H1 (cell line): ENCODE data around the gene TRABD2B. TPM values are rescaled to one million over a fixed set of nuclear protein-coding genes. Genes with fewer than 3 reads are reported as not detected.

ENCODE experiments used
- CTCF ChIA-PET: fragments of 300-600 bp; sonication (Branson Sonifier 250); formaldehyde crosslinking; loops from one replicate; lab custom pipeline; 2021; ENCODE audit not compliant: partially characterized antibody; lab: Charles Lee
- POLR2A ChIA-PET: fragments of 300-600 bp; sonication (Branson Sonifier 250); formaldehyde crosslinking; loops from one replicate; lab custom pipeline; 2021; ENCODE audit warnings: inconsistent platforms; ENCODE audit not compliant: partially characterized antibody; lab: Charles Lee
- DNase-seq, 2 experiments: peaks; one replicate each; pipeline versions ENCODE4 v3.0.0 to v3.0.0-alpha.2; 2010 to 2022; ENCODE audit warnings: low spot score in 2 of 2, low read depth in 1 of 2, mixed read lengths in 1 of 2
- FAIRE-seq: peaks from 2 replicates; lab custom pipeline; 2011; peaks lifted over from hg19 to GRCh38; lab: Jason Lieb, UNC
- H2AFZ ChIP-seq: 2 replicates; pipeline ENCODE4 v1.8.1; 2012; ENCODE audit warnings: low read length, inconsistent platforms
- H2AK5ac ChIP-seq: 2 replicates; pipeline ENCODE4 v1.6.1; 2013; ENCODE audit warnings: low read depth, low read length
- H2BK120ac ChIP-seq: replicated peaks from 2 replicates; pipeline ENCODE3; 2013; ENCODE audit warnings: low read depth, low read length, inconsistent platforms
- H2BK12ac ChIP-seq: 2 replicates; pipeline ENCODE4 v1.6.1; 2013; ENCODE audit warnings: low read depth, low read length
- H2BK15ac ChIP-seq: 2 replicates; pipeline ENCODE4 v1.6.1; 2013; ENCODE audit warnings: low read length
- H2BK20ac ChIP-seq: 2 replicates; pipeline ENCODE4 v1.6.1; 2013; ENCODE audit warnings: low read length
- H2BK5ac ChIP-seq: 2 replicates; pipeline ENCODE4 v1.6.1; 2013; ENCODE audit warnings: low read depth, low read length
- H3K14ac ChIP-seq: 2 replicates; pipeline ENCODE4 v1.6.1; 2013; ENCODE audit warnings: inconsistent platforms; ENCODE audit not compliant: insufficient read length
- H3K18ac ChIP-seq: 2 replicates; pipeline ENCODE4 v1.6.1; 2013; ENCODE audit warnings: low read length; ENCODE audit errors: extremely low read depth
- H3K23ac ChIP-seq: 2 replicates; pipeline ENCODE4 v1.6.1; 2013; ENCODE audit warnings: inconsistent platforms; ENCODE audit not compliant: insufficient read length
- H3K23me2 ChIP-seq: 2 replicates; pipeline ENCODE4 v1.6.1; 2013; ENCODE audit warnings: low read depth, low read length
- H3K27ac ChIP-seq: 2 replicates; pipeline ENCODE4 v1.6.1; 2011; ENCODE audit warnings: low read depth, low read length, inconsistent platforms
- H3K27me3 ChIP-seq, 4 experiments: replicated peaks in 1 of 4; 1 replicate in 1 of 4; 2 replicates in 3 of 4; pipeline versions ENCODE4 v1.6.1 to v1.8.1; 2011 to 2013; ENCODE audit warnings: low read length in 3 of 4, mild to moderate bottlenecking in 3 of 4, inconsistent platforms in 2 of 4, mixed read lengths in 2 of 4, moderate library complexity in 1 of 4; ENCODE audit not compliant: control insufficient read depth in 3 of 4, insufficient read depth in 3 of 4; ENCODE audit errors: extremely low read depth in 1 of 4
- H3K36me3 ChIP-seq, 4 experiments: 2 replicates each; pipeline versions ENCODE4 v1.6.1 to v1.8.1; 2011 to 2013; ENCODE audit warnings: mild to moderate bottlenecking in 4 of 4, low read length in 3 of 4, moderate library complexity in 2 of 4, control low read depth in 1 of 4, inconsistent platforms in 1 of 4; ENCODE audit not compliant: insufficient read depth in 4 of 4, control insufficient read depth in 2 of 4
- H3K4ac ChIP-seq: replicated peaks from 2 replicates; pipeline ENCODE3; 2013; ENCODE audit warnings: low read length, low read depth, mixed read lengths, inconsistent platforms; ENCODE audit not compliant: insufficient read length
- H3K4me1 ChIP-seq, 4 experiments: replicated peaks in 1 of 4; 1 replicate in 1 of 4; 2 replicates in 3 of 4; pipeline versions ENCODE4 v1.6.1 to v1.8.1; 2011 to 2013; ENCODE audit warnings: low read length in 3 of 4, inconsistent platforms in 2 of 4, mixed read lengths in 1 of 4; ENCODE audit not compliant: insufficient read depth in 4 of 4, control insufficient read depth in 3 of 4
- H3K4me2 ChIP-seq, 2 experiments: 2 replicates each; pipeline versions ENCODE4 v1.6.1 to v1.8.1; 2011 to 2013; ENCODE audit warnings: low read depth in 2 of 2, low read length in 2 of 2, control low read depth in 1 of 2, inconsistent platforms in 1 of 2, mild to moderate bottlenecking in 1 of 2; ENCODE audit not compliant: insufficient read depth in 1 of 2
- H3K4me3 ChIP-seq, 4 experiments: fragments of 200-600, 300-600 bp in 1 of 4; sonication (generic), shearing (Covaris generic), sonication (Bioruptor Twin) in 1 of 4; 2 replicates each; pipeline versions ENCODE4 v1.5.1 to v1.8.1; 2011 to 2016; ENCODE audit warnings: low read length in 4 of 4, low read depth in 3 of 4, control low read depth in 2 of 4, inconsistent platforms in 2 of 4, mild to moderate bottlenecking in 2 of 4, mixed read lengths in 1 of 4, moderate library complexity in 1 of 4; ENCODE audit not compliant: insufficient read depth in 2 of 4; ENCODE audit errors: extremely low read depth in 1 of 4
- H3K56ac ChIP-seq: replicated peaks from 2 replicates; pipeline ENCODE3; 2013; ENCODE audit warnings: low read depth, mild to moderate bottlenecking, mixed read lengths, low read length, inconsistent platforms; ENCODE audit not compliant: insufficient read length
- H3K79me1 ChIP-seq: 2 replicates; pipeline ENCODE4 v1.6.1; 2013; ENCODE audit warnings: low read depth, low read length, control low read depth
- H3K79me2 ChIP-seq, 2 experiments: 2 replicates each; pipeline versions ENCODE4 v1.6.1 to v1.8.1; 2012 to 2013; ENCODE audit warnings: low read length in 2 of 2, mild to moderate bottlenecking in 2 of 2, inconsistent platforms in 1 of 2; ENCODE audit not compliant: insufficient read depth in 2 of 2, control insufficient read depth in 1 of 2
- H3K9ac ChIP-seq, 4 experiments: replicated peaks in 1 of 4; 1 replicate in 1 of 4; 2 replicates in 3 of 4; pipeline versions ENCODE4 v1.6.1 to v1.8.1; 2011 to 2013; ENCODE audit warnings: low read depth in 3 of 4, low read length in 3 of 4, control low read depth in 2 of 4, mild to moderate bottlenecking in 2 of 4, moderate library complexity in 2 of 4, inconsistent platforms in 1 of 4; ENCODE audit errors: extremely low read depth in 1 of 4
- H3K9me3 ChIP-seq, 2 experiments: 2 replicates each; pipeline versions ENCODE4 v1.6.1 to v1.8.1; 2012 to 2013; ENCODE audit warnings: mild to moderate bottlenecking in 2 of 2, moderate library complexity in 2 of 2, control low read depth in 1 of 2, inconsistent platforms in 1 of 2, low read depth in 1 of 2, low read length in 1 of 2, mixed read lengths in 1 of 2; ENCODE audit not compliant: insufficient read depth in 2 of 2
- H4K20me1 ChIP-seq, 2 experiments: replicated peaks in 1 of 2; 2 replicates each; pipeline versions ENCODE3 to v1.8.1; 2011 to 2013; ENCODE audit warnings: inconsistent platforms in 2 of 2, low read length in 2 of 2, mild to moderate bottlenecking in 1 of 2; ENCODE audit not compliant: insufficient read depth in 2 of 2, control insufficient read depth in 1 of 2
- H4K5ac ChIP-seq: 2 replicates; pipeline ENCODE4 v1.6.1; 2013; ENCODE audit warnings: low read length, low read depth, mixed read lengths, inconsistent platforms; ENCODE audit not compliant: insufficient read length
- H4K8ac ChIP-seq: 2 replicates; pipeline ENCODE4 v1.8.0; 2013; ENCODE audit warnings: mild to moderate bottlenecking, moderate library complexity, low read length, inconsistent platforms; ENCODE audit not compliant: insufficient read depth; ENCODE audit errors: extremely low read depth
- H4K91ac ChIP-seq: replicated peaks from 2 replicates; pipeline ENCODE3; 2013; ENCODE audit warnings: low read length, mixed read lengths, inconsistent platforms; ENCODE audit not compliant: insufficient read length
- CHD2 ChIP-seq: IDR thresholded peaks from 2 replicates; pipeline ENCODE4 v1.6.1; 2012; ENCODE audit warnings: low read length, improper control_type of control experiment
- CTCF ChIP-seq, 3 experiments: IDR thresholded peaks; 1 replicate in 2 of 3; 2 replicates in 1 of 3; pipeline versions ENCODE4 v1.5.1 to v1.6.1; 2011; ENCODE audit warnings: low read length in 3 of 3, mild to moderate bottlenecking in 3 of 3, inconsistent platforms in 2 of 3, low read depth in 1 of 3, moderate library complexity in 1 of 3; ENCODE audit not compliant: insufficient read depth in 1 of 3; ENCODE audit errors: control extremely low read depth in 1 of 3
- HDAC2 ChIP-seq, 2 experiments: fragments of 300-600 bp in 1 of 2; sonication (generic) in 1 of 2; IDR thresholded peaks; 2 replicates each; pipeline ENCODE4 v1.6.1; 2011 to 2012; ENCODE audit warnings: low read depth in 2 of 2, low read length in 2 of 2, mild to moderate bottlenecking in 2 of 2, moderate library complexity in 2 of 2, borderline replicate concordance in 1 of 2, inconsistent platforms in 1 of 2
- KDM1A ChIP-seq: fragments of 200-600, 300-600 bp; sonication (generic); IDR thresholded peaks from 2 replicates; pipeline ENCODE4 v1.7.1; 2016; ENCODE audit warnings: mild to moderate bottlenecking, low read length, borderline replicate concordance
- KDM4A ChIP-seq: IDR thresholded peaks from one replicate; pipeline ENCODE4 v1.7.1; 2012; ENCODE audit warnings: low read depth, mild to moderate bottlenecking, moderate library complexity, low read length, inconsistent platforms; ENCODE audit not compliant: severe bottlenecking
- POLR2AphosphoS5 ChIP-seq: IDR thresholded peaks from 2 replicates; pipeline ENCODE4 v1.6.1; 2011; ENCODE audit warnings: low read depth, low read length
- SIX5 ChIP-seq: IDR thresholded peaks from 2 replicates; pipeline ENCODE4 v1.6.1; 2011; ENCODE audit warnings: mild to moderate bottlenecking, low read depth, low read length
- WGBS, 2 experiments: shearing (Covaris generic) in 1 of 2; methylation state at CpG; one replicate each; pipeline versions ENCODE4 v1.1.6 to v1.1.7; 2013 to 2015; ENCODE audit warnings: low lambda C conversion rate in 2 of 2, mixed read lengths in 2 of 2, inconsistent platforms in 1 of 2, low coverage in 1 of 2, missing lambda C conversion rate in 1 of 2; ENCODE audit not compliant: insufficient replicate concordance in 2 of 2, insufficient coverage in 1 of 2, insufficient read length in 1 of 2; ENCODE audit errors: extremely low coverage in 1 of 2, missing lambda C conversion rate in 1 of 2; 5-methylcytosine and 5-hydroxymethylcytosine counted together
- polyA plus RNA-seq, 7 experiments: library from polyadenylated mRNA; depleted of rRNA in 3 of 7; stranded (reverse) in 5 of 7; unstranded in 2 of 7; fragments of >200 nt in 5 of 7; fragments of 200-250 nt in 2 of 7; gene quantifications; 1 replicate in 5 of 7; 2 replicates in 1 of 7; 4 replicates in 1 of 7; pipeline versions ENCODE4 v1.2.1 to v1.2.3, GENCODE V29; 2011 to 2013; ENCODE audit warnings: missing spikeins in 2 of 7, mixed read lengths in 2 of 7
- total RNA-seq: library from RNA; stranded (reverse); fragmentation: NEBNext Ultra II Directional; extraction: Animal tissue kit (Norgen Biotek cat#: 25700); gene quantifications from 2 replicates; pipeline ENCODE4 v1.2.1, GENCODE V29; 2021

The TRABD2B gene
- total and polyA plus RNA-seq, 2 of the 8 experiments (the other 6 are each of a cell fraction or from before 2014, with no cell fraction given): 0.95 to 3.4 TPM

- no peak overlapping the region for H2BK15ac ChIP-seq
- H3K4me3 ChIP-seq: no peak overlapping the region
- H2BK20ac ChIP-seq: no peak overlapping the region
- H3K14ac ChIP-seq: no peak overlapping the region
- no peak overlapping the region for H4K8ac ChIP-seq
- H3K18ac ChIP-seq: no peak overlapping the region
- H2AFZ ChIP-seq: no peak overlapping the region
- no peak overlapping the region for H3K4ac ChIP-seq
- DNase-seq (no peak), FAIRE-seq (no peak)
- H2BK120ac ChIP-seq: no peak overlapping the region
- no peak overlapping the region for H4K91ac ChIP-seq
- 0 out of 2 replicates have a peak, but pooled peaks cover 2% of the 10 kb centered on the region for H3K23me2 ChIP-seq
- H3K4me2 ChIP-seq: no peak overlapping the region
- ChIA-PET CTCF (interaction anchor here (1.6 to 3.5 kb wide), 6 partner anchors 29 to 271 kb away, joined by 3 to 28 read pairs (median 10); no protein-coding TSS in a partner anchor), POLR2A (no interaction called here)
- no peak overlapping the region for H2BK5ac ChIP-seq
- H4K20me1 ChIP-seq: no peaks in the 10 kb centered on the region
- no peak overlapping the region for H3K9ac ChIP-seq
- no peaks in the 10 kb centered on the region for H3K79me1 ChIP-seq
- H3K56ac ChIP-seq: no peak overlapping the region
- H3K4me1 ChIP-seq: peaks cover 0 to 3% (median 0%) of the 10 kb centered on the region in 4 experiments; a peak in 3 of 7 replicates
- TF ChIP-seq HDAC2 (IDR thresholded peaks at IDR 0.05; ENCODE audit: borderline replicate concordance in 1 of 2, low read depth in 2 of 2, low read length in 2 of 2) (no peak), POLR2AphosphoS5 (no peak), KDM4A (no peak), CHD2 (no peak), KDM1A (no peak), SIX5 (no peak), CTCF (IDR thresholded peaks at IDR 0.05; ENCODE audit: control extremely low read depth in 1 of 3, insufficient read depth in 1 of 3, low read depth in 1 of 3, low read length in 3 of 3) (no peak)
- no peak overlapping the region for H4K5ac ChIP-seq
- H2BK12ac ChIP-seq: no peak overlapping the region
- H3K23ac ChIP-seq: no peak overlapping the region
- H3K36me3 ChIP-seq: no peaks in the 10 kb centered on the region
- no peaks in the 10 kb centered on the region for H3K27me3 ChIP-seq
- no peaks in the 10 kb centered on the region for H3K79me2 ChIP-seq
- H2AK5ac ChIP-seq: no peak overlapping the region
- H3K27ac ChIP-seq: no peak overlapping the region
- 79% methylated on average over 14 of the region's 14 CpGs; no CpG with 5 or more reads in 1 of the 2 experiments for WGBS, 2 experiments
- H3K9me3 ChIP-seq: no peaks in the 10 kb centered on the region
These were observed 213.3 kb downstream of the TRABD2B start for GRCh38 chr1:47783638-47784496.
